Small intestine (tissue), 7 donors: Measurements from ENCODE around the gene P3H2. TPM values are rescaled to one million over a fixed set of nuclear protein-coding genes. Genes with fewer than 3 reads are reported as not detected.
"Not testable (repeated sequence)": the region's sequence is repeated elsewhere in the genome, so short reads cannot be mapped to it uniquely, and the experiment has no call there.

Experiments used
- DNase-seq, 2 donors: peaks; one replicate each; pipeline versions ENCODE4 v3.0.0 to v3.0.0-alpha.2; 2013
- FAIRE-seq: peaks from 2 replicates; lab custom pipeline; 2012; peaks lifted over from hg19 to GRCh38; lab: Jason Lieb, UNC
- H3K27ac ChIP-seq, 3 donors: one replicate each; pipeline ENCODE4 v1.5.1; 2013; ENCODE audit warnings: low read length in 2 of 3, mild to moderate bottlenecking in 2 of 3, control low read depth in 1 of 3, inconsistent platforms in 1 of 3, low read depth in 1 of 3, moderate library complexity in 1 of 3
- H3K27me3 ChIP-seq, 3 donors: one replicate each; pipeline ENCODE4 v1.6.1; 2013; ENCODE audit warnings: low read length in 3 of 3, inconsistent platforms in 1 of 3; ENCODE audit not compliant: control insufficient read depth in 3 of 3, insufficient read depth in 3 of 3
- H3K36me3 ChIP-seq, 3 donors: one replicate each; pipeline ENCODE4 v1.6.1; 2013; ENCODE audit warnings: low read length in 3 of 3, inconsistent platforms in 1 of 3, low read depth in 1 of 3, mild to moderate bottlenecking in 1 of 3, moderate library complexity in 1 of 3; ENCODE audit not compliant: control insufficient read depth in 3 of 3, insufficient read depth in 2 of 3
- H3K4me1 ChIP-seq, 3 donors: one replicate each; pipeline ENCODE4 v1.6.1; 2013; ENCODE audit warnings: low read length in 2 of 3, inconsistent platforms in 1 of 3, low read depth in 1 of 3, mild to moderate bottlenecking in 1 of 3, moderate library complexity in 1 of 3; ENCODE audit not compliant: control insufficient read depth in 3 of 3, insufficient read depth in 2 of 3
- H3K4me3 ChIP-seq, 3 donors: one replicate each; pipeline ENCODE4 v1.5.1; 2013; ENCODE audit warnings: low read length in 3 of 3, control low read depth in 1 of 3, inconsistent platforms in 1 of 3, low read depth in 1 of 3, mild to moderate bottlenecking in 1 of 3, moderate library complexity in 1 of 3
- H3K9me3 ChIP-seq, 2 donors: one replicate each; pipeline ENCODE4 v1.6.1; 2013; ENCODE audit warnings: low read depth in 1 of 2, low read length in 1 of 2; ENCODE audit not compliant: control insufficient read depth in 2 of 2, insufficient read depth in 1 of 2
- WGBS, 3 donors: extraction: QIAGEN DNeasy Blood & Tissue Kit; methylation state at CpG; one replicate each; pipeline ENCODE4 v1.1.7; 2013; 5-methylcytosine and 5-hydroxymethylcytosine counted together
- polyA plus RNA-seq, 4 donors: library from polyadenylated mRNA; stranded (reverse) in 3 of 4; unstranded in 1 of 4; fragments of 200-250 nt in 3 of 4; fragments of 120-200 nt in 1 of 4; gene quantifications; one replicate each; pipeline versions ENCODE4 v1.2.1 to v1.2.3, GENCODE V29; 2013
- donor health status: healthy with polysubstance abuse.
- donor health status: control.
- donor health status: control.
- donor health status: Bipolar disorder and iron deficiency.
- donor health status: healthy.

The P3H2 gene
- polyA plus RNA-seq, 4 donors = 0.22 to 2.0 (median 0.96) TPM

DNA sequence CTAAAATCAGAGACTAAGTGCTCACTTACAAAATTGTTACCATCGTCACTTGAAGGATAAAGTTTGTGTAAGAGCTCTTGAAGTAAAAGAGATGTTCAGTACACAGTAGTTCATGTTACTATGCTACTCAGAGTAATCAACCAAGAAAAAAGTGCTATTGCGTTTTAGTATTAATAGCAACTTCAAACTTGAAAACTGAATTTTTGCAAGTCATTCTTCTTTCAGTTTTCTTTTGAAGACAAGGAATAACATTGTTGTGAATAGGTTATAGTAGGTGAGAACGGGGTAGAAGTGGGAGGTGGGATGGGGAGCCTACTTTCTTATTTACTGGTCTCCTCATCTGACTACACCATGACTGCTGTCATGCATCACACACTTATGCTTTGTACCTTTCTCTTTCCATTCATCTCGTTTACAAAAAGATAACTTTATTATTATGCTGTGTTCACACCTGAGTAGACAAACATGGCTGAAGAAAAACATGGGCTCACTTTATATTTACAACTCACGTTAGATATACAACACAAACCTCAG, 39.3 kb upstream of the P3H2 start:
- Histone ChIP-seq H3K9me3 (no peaks in the 10 kb centered on the region), H3K36me3 (no peaks in the 10 kb centered on the region), H3K4me3 (no peak overlapping the region), H3K27ac (no peak overlapping the region), H3K27me3 (no peaks in the 10 kb centered on the region), H3K4me1 (no peaks in the 10 kb centered on the region)
- no peak for DNase-seq
- FAIRE-seq = no peak
- 62 to 80% (median 70%) methylated on average over 5 of the region's 5 CpGs for WGBS, 3 donors

DNA sequence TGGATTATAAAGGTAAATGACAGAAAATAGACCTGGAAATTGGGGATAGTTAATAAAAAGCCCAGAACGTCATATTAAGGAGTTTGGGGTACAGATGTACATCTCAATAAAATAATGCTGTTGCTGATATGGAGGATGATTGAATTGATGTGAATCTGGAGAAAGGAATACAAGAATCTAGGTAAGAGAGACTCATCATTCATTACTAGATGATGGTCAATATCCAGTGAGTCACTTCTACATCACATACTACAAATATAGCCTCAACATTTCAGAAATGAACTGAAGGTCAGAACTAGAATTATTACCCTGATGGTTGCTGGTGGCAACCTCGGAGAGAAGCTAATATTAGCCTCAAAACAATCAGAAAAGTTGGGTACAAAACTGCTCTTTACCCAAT, 37.6 kb upstream of the P3H2 start:
- Histone ChIP-seq H3K4me1 (no peaks in the 10 kb centered on the region), H3K27me3 (no peaks in the 10 kb centered on the region), H3K9me3 (no peaks in the 10 kb centered on the region), H3K36me3 (no peaks in the 10 kb centered on the region), H3K27ac (no peak overlapping the region), H3K4me3 (no peak overlapping the region)
- DNase-seq (no peak), FAIRE-seq (no peak)
- WGBS, 3 donors = 31 to 51% (median 38%) methylated on average over 2 of the region's 2 CpGs

DNA sequence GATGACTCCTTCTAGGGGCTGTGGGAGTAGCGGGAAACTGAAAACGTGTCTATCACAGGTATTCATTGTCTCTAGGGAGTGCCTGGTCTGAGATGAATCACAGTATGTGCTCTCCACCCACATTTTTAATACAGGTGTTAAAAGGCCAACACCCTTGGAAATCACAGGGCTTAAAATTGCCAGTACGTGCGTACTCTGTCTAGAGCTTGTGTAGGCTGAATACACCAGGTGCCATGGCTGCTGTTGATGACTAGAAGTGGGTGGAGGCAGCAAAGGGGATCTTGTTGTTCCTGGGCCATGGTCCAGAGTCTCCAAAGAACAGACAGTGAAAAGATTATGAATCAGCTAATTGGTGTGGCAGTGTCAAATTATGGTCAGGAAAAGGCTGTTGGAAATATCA, 35.1 kb upstream of the P3H2 start:
- FAIRE-seq = no peak
- WGBS, 3 donors = 27 to 75% (median 52%) methylated on average over 4 of the region's 4 CpGs
- no peak for DNase-seq
- Histone ChIP-seq H3K36me3 (no peaks in the 10 kb centered on the region), H3K4me3 (no peak overlapping the region), H3K27me3 (no peaks in the 10 kb centered on the region), H3K4me1 (no peaks in the 10 kb centered on the region), H3K27ac (no peak overlapping the region), H3K9me3 (no peaks in the 10 kb centered on the region)

DNA sequence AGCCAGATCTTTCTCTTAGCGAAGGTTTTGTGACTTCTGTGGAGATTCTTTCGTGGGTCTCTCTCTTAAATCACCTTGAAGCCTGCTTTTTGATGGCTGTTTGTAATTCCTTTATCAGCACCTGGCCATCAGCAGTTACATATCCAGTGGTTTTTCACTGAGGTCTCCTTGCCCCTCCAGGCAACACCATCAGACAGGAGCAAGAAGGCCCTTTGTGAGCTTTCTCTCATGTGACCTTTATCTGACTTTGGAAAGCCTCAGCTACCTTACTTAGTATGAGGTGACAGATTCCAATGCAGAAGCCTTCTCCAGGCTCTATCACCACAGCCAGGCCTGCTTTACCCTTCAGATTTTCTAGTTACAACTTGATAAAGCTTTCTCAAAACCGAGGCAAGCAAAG, 30.0 kb upstream of the P3H2 start:
- H3K27ac ChIP-seq = no peak overlapping the region
- H3K9me3 ChIP-seq = no peaks in the 10 kb centered on the region
- H3K36me3 ChIP-seq = no peaks in the 10 kb centered on the region
- H3K4me1 ChIP-seq = no peaks in the 10 kb centered on the region
- H3K27me3 ChIP-seq = no peaks in the 10 kb centered on the region
- FAIRE-seq (no peak), DNase-seq (no peak)
- H3K4me3 ChIP-seq = no peak overlapping the region
- 53 to 67% (median 62%) methylated on average over 3 of the region's 3 CpGs for WGBS, 3 donors

DNA sequence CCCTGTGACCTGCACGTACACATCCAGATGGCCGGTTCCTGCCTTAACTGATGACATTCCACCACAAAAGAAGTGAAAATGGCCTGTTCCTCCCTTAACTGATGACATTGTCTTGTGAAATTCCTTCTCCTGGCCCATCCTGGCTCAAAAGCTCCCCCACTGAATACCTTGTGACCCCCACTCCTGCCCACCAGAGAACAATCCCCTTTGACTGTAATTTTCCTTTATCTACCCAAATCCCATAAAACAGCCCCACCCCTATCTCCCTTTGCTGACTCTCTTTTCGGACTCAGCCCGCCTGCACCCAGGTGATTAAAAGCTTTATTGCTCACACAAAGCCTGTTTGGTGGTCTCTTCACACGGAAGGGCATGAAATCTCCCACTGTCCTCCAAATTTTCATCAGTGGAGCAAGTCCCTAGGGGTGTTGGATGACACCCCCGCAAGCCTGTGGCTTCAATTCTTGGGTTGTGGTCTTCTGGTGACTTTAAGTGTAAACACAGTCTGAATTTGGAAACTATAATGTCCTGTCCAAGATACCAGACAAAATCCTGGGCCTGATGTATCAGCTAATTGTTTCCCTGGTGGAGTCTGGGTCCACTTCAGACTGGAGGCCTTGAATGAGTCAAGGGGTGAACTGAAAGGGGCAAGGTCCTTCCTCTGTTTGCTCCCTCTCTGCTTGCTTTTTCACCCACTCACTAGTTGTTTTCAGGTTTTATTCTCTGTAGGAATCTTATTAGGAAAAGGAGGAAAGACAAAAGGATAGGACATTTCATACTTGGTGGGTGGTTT, 29.3 kb upstream of the P3H2 start:
- not testable (repeated sequence) for DNase-seq, H3K27ac ChIP-seq, H3K4me1 ChIP-seq, H3K9me3 ChIP-seq, H3K36me3 ChIP-seq, H3K27me3 ChIP-seq, H3K4me3 ChIP-seq, FAIRE-seq
- WGBS, 3 donors = 68 to 75% (median 74%) methylated on average over 6 of the region's 6 CpGs

DNA sequence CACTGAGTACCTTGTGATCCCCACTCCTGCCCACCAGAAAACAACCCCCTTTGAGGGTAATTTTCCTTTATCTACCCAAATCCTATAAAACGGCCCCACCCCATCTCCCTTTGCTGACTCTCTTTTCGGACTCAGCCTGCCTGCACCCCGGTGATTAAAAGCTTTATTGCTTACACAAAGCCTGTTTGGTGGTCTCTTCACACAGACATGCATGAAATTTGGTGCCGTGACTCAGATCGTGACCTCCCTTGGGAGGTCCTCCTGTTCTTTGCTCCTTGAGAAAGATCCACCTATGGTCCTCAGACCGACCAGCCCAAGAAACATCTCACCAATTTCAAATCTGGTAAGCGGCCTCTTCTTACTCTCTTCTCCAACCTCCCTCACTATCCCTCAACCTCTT, 24.1 kb upstream of the P3H2 start:
- not testable (repeated sequence) for H3K9me3 ChIP-seq, DNase-seq, H3K27ac ChIP-seq, H3K4me1 ChIP-seq, H3K4me3 ChIP-seq, FAIRE-seq, H3K27me3 ChIP-seq, H3K36me3 ChIP-seq
- 69 to 88% (median 75%) methylated on average over 7 of the region's 7 CpGs for WGBS, 3 donors

DNA sequence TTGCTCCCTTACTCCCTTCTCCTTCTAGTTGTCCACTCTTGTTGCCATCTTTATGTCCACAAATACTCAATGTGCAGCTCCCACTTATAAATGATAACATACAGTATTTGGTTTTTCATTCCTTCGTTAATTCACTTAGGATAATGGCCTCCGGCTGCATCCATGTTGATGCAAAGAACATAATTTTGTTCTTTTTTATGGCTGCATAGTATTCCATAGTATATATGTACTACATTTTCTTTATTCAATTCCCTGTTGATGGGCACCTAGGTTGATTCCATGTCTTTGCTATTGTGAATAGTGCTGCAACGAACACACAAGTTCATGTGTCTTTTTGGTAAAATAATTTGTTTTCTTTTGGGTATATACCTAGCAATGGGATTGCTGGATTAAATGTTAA, 21.3 kb upstream of the P3H2 start:
- WGBS, 3 donors = 86 to 89% (median 88%) methylated on average over 3 of the region's 3 CpGs
- no peak overlapping the region for H3K27ac ChIP-seq
- no peaks in the 10 kb centered on the region for H3K9me3 ChIP-seq
- no peaks in the 10 kb centered on the region for H3K27me3 ChIP-seq
- FAIRE-seq (no peak), DNase-seq (no peak)
- no peaks in the 10 kb centered on the region for H3K4me1 ChIP-seq
- H3K4me3 ChIP-seq = no peak overlapping the region
- H3K36me3 ChIP-seq = no peaks in the 10 kb centered on the region

DNA sequence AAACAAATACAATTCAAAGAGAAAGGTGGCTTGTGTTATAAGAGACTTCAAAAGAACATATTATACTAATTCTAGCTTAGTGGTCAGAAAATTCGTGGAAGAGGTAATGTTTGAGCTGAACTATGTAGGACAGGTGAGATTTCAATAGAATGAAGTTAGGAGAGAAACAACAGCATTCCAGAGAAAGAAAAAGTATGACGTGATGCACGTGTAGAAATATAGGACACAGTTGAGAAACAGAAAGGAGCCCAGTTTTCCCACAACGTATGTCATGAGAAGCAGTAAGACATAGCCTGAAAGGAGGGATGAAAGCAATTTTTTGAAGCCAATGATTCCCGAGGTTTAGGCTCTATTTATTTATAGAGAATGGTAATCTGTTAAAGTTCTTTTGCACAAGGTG, 18.7 kb upstream of the P3H2 start:
- H3K27ac ChIP-seq = no peak overlapping the region
- 40 to 61% (median 45%) methylated on average over 5 of the region's 5 CpGs for WGBS, 3 donors
- H3K27me3 ChIP-seq = no peaks in the 10 kb centered on the region
- H3K4me3 ChIP-seq = no peak overlapping the region
- H3K36me3 ChIP-seq = no peaks in the 10 kb centered on the region
- H3K4me1 ChIP-seq = no peaks in the 10 kb centered on the region
- no peak for FAIRE-seq
- no peaks in the 10 kb centered on the region for H3K9me3 ChIP-seq
- DNase-seq = no peak

DNA sequence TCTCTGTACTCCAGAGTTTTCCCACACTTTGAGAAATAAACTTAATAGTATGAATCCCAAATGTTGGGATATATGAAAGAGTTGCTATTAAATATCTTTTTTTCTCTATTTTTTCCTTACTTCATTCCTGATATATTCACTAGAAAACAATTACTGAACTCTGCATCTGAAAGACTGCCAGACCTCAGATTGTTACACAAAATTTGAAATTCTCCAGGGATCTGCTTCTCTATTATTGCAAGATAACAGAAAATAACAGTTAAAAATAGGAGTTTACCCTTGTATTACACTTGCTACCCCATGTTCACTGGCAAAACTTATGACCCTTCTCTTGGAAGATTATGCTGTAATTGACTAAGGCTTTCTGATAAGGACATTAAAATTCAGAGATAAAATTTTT, 11.7 kb upstream of the P3H2 start:
- no peaks in the 10 kb centered on the region for H3K36me3 ChIP-seq
- no peaks in the 10 kb centered on the region for H3K9me3 ChIP-seq
- H3K4me3 ChIP-seq = no peak overlapping the region
- no peaks in the 10 kb centered on the region for H3K4me1 ChIP-seq
- H3K27me3 ChIP-seq = no peaks in the 10 kb centered on the region
- DNase-seq (no peak), FAIRE-seq (no peak)
- H3K27ac ChIP-seq = no peak overlapping the region
